ENCODE data around the gene TRAF2.

DNA sequence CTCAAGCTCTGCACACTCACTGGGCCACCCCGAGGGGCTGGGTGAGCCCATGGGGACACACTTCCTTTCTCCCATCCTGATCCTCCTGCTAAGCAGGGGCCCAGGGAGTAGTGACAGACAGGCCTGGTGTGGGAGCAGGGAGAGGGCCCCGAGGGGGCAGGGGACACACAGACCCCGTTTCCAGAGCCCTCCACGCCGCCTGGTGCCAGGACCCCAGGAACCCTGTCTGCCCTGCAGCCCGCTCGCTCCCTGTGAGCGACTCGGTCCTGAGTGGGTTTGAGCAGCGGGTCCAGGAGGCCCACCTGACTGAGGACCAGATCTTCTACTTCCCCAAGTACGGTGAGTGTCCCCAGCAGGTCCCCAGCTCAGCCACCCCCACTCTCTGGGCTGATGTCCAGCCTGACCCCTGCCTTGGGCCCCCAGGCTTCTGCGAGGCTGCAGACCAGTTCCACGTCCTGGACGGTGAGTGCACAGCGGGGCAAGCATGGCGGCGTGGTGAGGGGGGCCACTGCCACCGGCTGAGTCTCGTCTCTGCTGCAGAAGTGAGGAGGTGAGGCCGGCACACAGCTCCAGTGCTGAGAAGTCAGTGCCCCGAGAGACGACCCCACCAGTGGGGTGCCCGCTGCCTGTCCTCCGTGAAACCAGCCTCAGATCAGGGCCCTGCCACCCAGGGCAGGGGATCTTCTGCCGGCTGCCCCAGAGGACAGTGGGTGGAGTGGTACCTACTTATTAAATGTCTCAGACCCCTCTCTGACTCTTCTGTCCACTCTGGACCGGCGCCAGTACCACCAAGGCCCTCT lies 60.1 kb downstream of the TRAF2 start:
- TF ChIP-seq, protein P1, sequence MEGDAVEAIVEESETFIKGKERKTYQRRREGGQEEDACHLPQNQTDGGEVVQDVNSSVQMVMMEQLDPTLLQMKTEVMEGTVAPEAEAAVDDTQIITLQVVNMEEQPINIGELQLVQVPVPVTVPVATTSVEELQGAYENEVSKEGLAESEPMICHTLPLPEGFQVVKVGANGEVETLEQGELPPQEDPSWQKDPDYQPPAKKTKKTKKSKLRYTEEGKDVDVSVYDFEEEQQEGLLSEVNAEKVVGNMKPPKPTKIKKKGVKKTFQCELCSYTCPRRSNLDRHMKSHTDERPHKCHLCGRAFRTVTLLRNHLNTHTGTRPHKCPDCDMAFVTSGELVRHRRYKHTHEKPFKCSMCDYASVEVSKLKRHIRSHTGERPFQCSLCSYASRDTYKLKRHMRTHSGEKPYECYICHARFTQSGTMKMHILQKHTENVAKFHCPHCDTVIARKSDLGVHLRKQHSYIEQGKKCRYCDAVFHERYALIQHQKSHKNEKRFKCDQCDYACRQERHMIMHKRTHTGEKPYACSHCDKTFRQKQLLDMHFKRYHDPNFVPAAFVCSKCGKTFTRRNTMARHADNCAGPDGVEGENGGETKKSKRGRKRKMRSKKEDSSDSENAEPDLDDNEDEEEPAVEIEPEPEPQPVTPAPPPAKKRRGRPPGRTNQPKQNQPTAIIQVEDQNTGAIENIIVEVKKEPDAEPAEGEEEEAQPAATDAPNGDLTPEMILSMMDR (IDR thresholded peaks at IDR 0.05; ENCODE audit: low read depth, low read length), result no peak
- TF ChIP-seq EZH2phosphoT487 (IDR thresholded peaks at IDR 0.05; ENCODE audit: low read depth), result no peak
